KMS-11 (cell line): ENCODE data around the gene C9orf78.

ENCODE experiments used
- H2AFZ ChIP-seq: fragments of 200-600 bp; sonication (generic); 2 replicates; pipeline ENCODE4 v1.6.1; 2016; ENCODE audit warnings: antibody characterized with exemption, mixed run types, low read depth
- H3K27ac ChIP-seq: fragments of 200-600 bp; sonication (generic); 2 replicates; pipeline ENCODE4 v1.6.1; 2016; ENCODE audit warnings: mild to moderate bottlenecking, mixed run types
- H3K27me3 ChIP-seq: fragments of 200-600 bp; sonication (generic); 2 replicates; pipeline ENCODE4 v1.6.1; 2017; ENCODE audit warnings: mild to moderate bottlenecking, low read depth, mixed run types, moderate library complexity; ENCODE audit not compliant: insufficient read depth
- H3K36me3 ChIP-seq: fragments of 200-600 bp; sonication (generic); 2 replicates; pipeline ENCODE4 v1.6.1; 2017; ENCODE audit warnings: mild to moderate bottlenecking, mixed run types; ENCODE audit not compliant: insufficient read depth
- H3K4me1 ChIP-seq: fragments of 200-600 bp; sonication (generic); 2 replicates; pipeline ENCODE4 v1.6.1; 2016; ENCODE audit warnings: mild to moderate bottlenecking, low read depth, mixed run types; ENCODE audit not compliant: poor library complexity, severe bottlenecking
- H3K4me2 ChIP-seq: fragments of 200-600 bp; sonication (generic); 2 replicates; pipeline ENCODE4 v1.7.0; 2016; ENCODE audit warnings: mild to moderate bottlenecking, mixed run types
- H3K4me3 ChIP-seq: fragments of 200-600 bp; sonication (generic); IDR thresholded peaks from 2 replicates; pipeline ENCODE4 v1.6.1; 2017; ENCODE audit warnings: low read depth, low read length, mixed read lengths; ENCODE audit not compliant: insufficient read depth
- H3K79me2 ChIP-seq: fragments of 200-600 bp; sonication (generic); 2 replicates; pipeline ENCODE4 v1.6.1; 2016; ENCODE audit warnings: low read depth, mixed run types; ENCODE audit not compliant: insufficient read depth
- H3K9ac ChIP-seq: fragments of 200-600 bp; sonication (generic); 2 replicates; pipeline ENCODE4 v1.6.1; 2016; ENCODE audit warnings: mild to moderate bottlenecking, mixed run types
- H4K20me1 ChIP-seq: fragments of 200-600 bp; sonication (generic); 2 replicates; pipeline ENCODE4 v1.6.1; 2016; ENCODE audit warnings: mild to moderate bottlenecking, mixed run types; ENCODE audit not compliant: insufficient read depth
- CTCF ChIP-seq: fragments of 200-600 bp; sonication (generic); conservative IDR thresholded peaks from 2 replicates; pipeline ENCODE4 v1.6.1; 2017; ENCODE audit warnings: low read depth, mild to moderate bottlenecking, antibody characterized with exemption, low read length, moderate library complexity, mixed read lengths

C9orf78 gene

GRCh38 chr9:129880654-129881546 is 45.8 kb upstream of the C9orf78 start:
- Histone ChIP-seq H3K27me3 (no peaks in the 10 kb centered on the region), H3K79me2 (no peaks in the 10 kb centered on the region), H4K20me1 (no peaks in the 10 kb centered on the region), H3K4me1 (peaks cover 10% of the 10 kb centered on the region), H3K9ac (no peak overlapping the region), H2AFZ (no peak overlapping the region), H3K4me3 (no peak overlapping the region), H3K4me2 (no peak overlapping the region), H3K36me3 (no peaks in the 10 kb centered on the region), H3K27ac (no peak overlapping the region)
- no peak for TF ChIP-seq CTCF

- H3K27ac ChIP-seq: no peak overlapping the region
- TF ChIP-seq CTCF: no peak
- H3K4me1 ChIP-seq: peaks cover 6% of the 10 kb centered on the region
- no peak overlapping the region for H2AFZ ChIP-seq
- H4K20me1 ChIP-seq: no peaks in the 10 kb centered on the region
- no peaks in the 10 kb centered on the region for H3K79me2 ChIP-seq
- H3K36me3 ChIP-seq: no peaks in the 10 kb centered on the region
- no peaks in the 10 kb centered on the region for H3K27me3 ChIP-seq
- no peak overlapping the region for H3K4me2 ChIP-seq
- no peak overlapping the region for H3K9ac ChIP-seq
- H3K4me3 ChIP-seq: no peak overlapping the region
Observed at GRCh38 chr9:129879991-129880653, 45.0 kb upstream of the C9orf78 start.

GRCh38 chr9:129879103-129879699 is 44.1 kb upstream of the C9orf78 start:
- Histone ChIP-seq H4K20me1 (no peaks in the 10 kb centered on the region), H3K9ac (no peak overlapping the region), H3K27me3 (no peaks in the 10 kb centered on the region), H3K79me2 (no peaks in the 10 kb centered on the region), H3K4me2 (no peak overlapping the region), H3K27ac (no peak overlapping the region), H3K4me1 (peaks cover 5% of the 10 kb centered on the region), H3K4me3 (no peak overlapping the region), H2AFZ (no peak overlapping the region), H3K36me3 (no peaks in the 10 kb centered on the region)
- TF ChIP-seq CTCF: no peak

- Histone ChIP-seq H3K4me2 (no peak overlapping the region), H3K27ac (no peak overlapping the region), H3K4me3 (no peak overlapping the region), H4K20me1 (no peaks in the 10 kb centered on the region), H3K36me3 (no peaks in the 10 kb centered on the region), H3K9ac (no peak overlapping the region), H3K79me2 (no peaks in the 10 kb centered on the region), H3K4me1 (no peaks in the 10 kb centered on the region), H2AFZ (no peak overlapping the region), H3K27me3 (no peaks in the 10 kb centered on the region)
- no peak for TF ChIP-seq CTCF
Observed at GRCh38 chr9:129878291-129878690, 43.2 kb upstream of the C9orf78 start.
